DOHH2 (cell line): ENCODE measurements around the gene SPTBN1.

ENCODE experiments used
- H3F3A ChIP-seq: fragments of 200-600 bp; sonication (generic), shearing (Covaris generic); 2 replicates; pipeline ENCODE4 v1.6.0; 2016; ENCODE audit warnings: antibody characterized with exemption, mild to moderate bottlenecking; ENCODE audit not compliant: control insufficient read depth, insufficient read depth
- H3K27ac ChIP-seq: fragments of 200-600 bp; sonication (generic); 2 replicates; pipeline ENCODE4 v1.5.1; 2014; ENCODE audit warnings: low read depth, mild to moderate bottlenecking, low read length, moderate library complexity
- H3K27me3 ChIP-seq: fragments of 200-600 bp; sonication (generic); 2 replicates; pipeline ENCODE4 v1.6.1; 2014; ENCODE audit warnings: mild to moderate bottlenecking, low read length, mixed read lengths; ENCODE audit not compliant: control insufficient read depth
- H3K36me3 ChIP-seq: fragments of 200-600 bp; sonication (generic); 2 replicates; pipeline ENCODE4 v1.6.1; 2014; ENCODE audit warnings: mild to moderate bottlenecking, low read length, moderate library complexity, mixed read lengths; ENCODE audit not compliant: control insufficient read depth
- H3K4me1 ChIP-seq: fragments of 200-600 bp; sonication (generic); 2 replicates; pipeline ENCODE4 v1.6.1; 2014; ENCODE audit warnings: mild to moderate bottlenecking, low read length, mixed read lengths; ENCODE audit not compliant: control insufficient read depth
- H3K4me2 ChIP-seq: fragments of 200-600 bp; sonication (generic); 2 replicates; pipeline ENCODE4 v1.6.0; 2014; ENCODE audit warnings: mild to moderate bottlenecking, low read length, moderate library complexity
- H3K4me3 ChIP-seq: fragments of 200-600 bp; sonication (generic); 2 replicates; pipeline ENCODE4 v1.5.1; 2014; ENCODE audit warnings: mild to moderate bottlenecking, low read length, mixed read lengths
- H3K79me2 ChIP-seq: fragments of 200-600 bp; sonication (generic); 2 replicates; pipeline ENCODE4 v1.6.1; 2014; ENCODE audit warnings: mild to moderate bottlenecking, low read length, mixed read lengths; ENCODE audit not compliant: control insufficient read depth
- H3K9me2 ChIP-seq: fragments of 200-600 bp; sonication (generic); replicated peaks from 2 replicates; pipeline ENCODE4 v1.6.1; 2014; ENCODE audit warnings: mild to moderate bottlenecking, low read length, mixed read lengths; ENCODE audit not compliant: control insufficient read depth
- H3K9me3 ChIP-seq: fragments of 200-600 bp; sonication (generic); 2 replicates; pipeline ENCODE4 v1.6.1; 2014; ENCODE audit warnings: antibody characterized with exemption, low read length, mixed read lengths; ENCODE audit not compliant: control insufficient read depth, insufficient read depth
- H4K20me1 ChIP-seq: fragments of 200-600 bp; sonication (generic); 2 replicates; pipeline ENCODE4 v1.6.0; 2014; ENCODE audit warnings: low read depth, mild to moderate bottlenecking, antibody characterized with exemption, low read length, moderate library complexity; ENCODE audit not compliant: control insufficient read depth, insufficient read depth
- CTCF ChIP-seq: fragments of 200-600 bp; sonication (generic); IDR thresholded peaks from one replicate; pipeline ENCODE4 v1.5.1; 2014; ENCODE audit warnings: antibody characterized with exemption, mild to moderate bottlenecking, low read depth, low read length; ENCODE audit not compliant: poor library complexity, severe bottlenecking
- EZH2phosphoT487 ChIP-seq: fragments of 200-600 bp; sonication (generic); IDR thresholded peaks from 2 replicates; pipeline ENCODE4 v1.6.1; 2017; ENCODE audit warnings: borderline replicate concordance, mild to moderate bottlenecking, antibody characterized with exemption, low read length, moderate library complexity, mixed read lengths

The SPTBN1 gene

GRCh38 chr2:54589340-54590215, 133.5 kb downstream of the SPTBN1 start:
- Histone ChIP-seq H3K79me2 (no peaks in the 10 kb centered on the region), H3K36me3 (no peaks in the 10 kb centered on the region), H3K4me1 (peaks cover 24% of the 10 kb centered on the region), H3K27ac (peak overlapping the region; percentile 19; the same call in 1 of the 2 replicates), H3K9me2 (no peaks in the 10 kb centered on the region), H3K4me3 (peak overlapping the region; percentile 44), H3K9me3 (no peaks in the 10 kb centered on the region), H3K27me3 (0 out of 2 replicates have a peak, but pooled peaks cover 3% of the 10 kb centered on the region), H3K4me2 (peak overlapping the region; percentile 69), H4K20me1 (no peaks in the 10 kb centered on the region), H3F3A (no peaks in the 10 kb centered on the region)
- TF ChIP-seq EZH2phosphoT487: no peak
- TF ChIP-seq CTCF: no peak

DNA sequence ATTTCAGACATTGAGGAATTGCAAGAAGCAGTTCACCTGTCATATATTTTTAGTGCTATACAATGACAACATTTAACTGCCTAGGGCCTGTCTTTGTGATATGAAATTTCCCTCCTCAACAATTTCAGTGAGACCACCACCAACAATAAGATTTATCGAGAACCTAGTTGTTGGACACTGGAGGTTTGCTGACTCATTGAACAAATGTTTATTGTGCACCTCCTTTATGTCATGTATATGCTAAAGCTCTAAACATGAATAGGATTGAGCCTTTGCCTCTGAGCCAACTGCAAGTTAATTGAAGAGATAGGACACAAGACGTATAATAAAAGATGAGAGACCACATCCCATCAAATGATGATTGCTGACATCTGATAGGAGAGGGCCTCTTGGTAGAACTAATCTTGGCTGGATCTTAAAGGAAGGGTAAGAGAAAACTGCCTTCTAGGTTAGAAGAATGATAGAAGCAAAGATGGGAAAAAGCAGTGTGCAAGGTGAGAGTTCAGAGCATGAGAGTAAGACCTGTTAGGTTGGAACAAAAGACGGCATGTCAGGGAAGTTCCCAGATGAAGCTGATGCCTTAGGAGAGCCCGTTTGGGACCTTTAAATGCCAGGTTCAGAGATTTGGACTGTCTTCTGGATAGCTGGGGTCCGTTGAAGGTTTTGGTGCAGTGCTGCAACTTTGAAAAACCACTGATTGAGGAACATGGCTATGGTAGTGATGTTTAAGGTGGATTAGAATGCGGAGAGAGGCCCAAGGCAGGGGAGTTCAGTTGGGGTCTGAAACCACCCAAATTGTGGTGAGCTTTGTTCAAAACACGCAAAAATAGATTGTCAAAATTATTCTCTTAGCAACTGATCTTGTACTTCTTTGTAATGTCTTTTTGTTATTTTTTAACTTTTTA, 134.3 kb downstream of the SPTBN1 start:
- H3F3A ChIP-seq: no peaks in the 10 kb centered on the region
- no peak overlapping the region for H3K27ac ChIP-seq
- no peak overlapping the region for H3K4me3 ChIP-seq
- peaks cover 31% of the 10 kb centered on the region for H3K4me1 ChIP-seq
- H3K4me2 ChIP-seq: 0 out of 2 replicates have a peak overlapping the region, but pooled peaks have one; percentile 69
- no peaks in the 10 kb centered on the region for H4K20me1 ChIP-seq
- no peak for TF ChIP-seq CTCF
- TF ChIP-seq EZH2phosphoT487: no peak
- no peaks in the 10 kb centered on the region for H3K27me3 ChIP-seq
- H3K9me2 ChIP-seq: no peaks in the 10 kb centered on the region
- no peaks in the 10 kb centered on the region for H3K36me3 ChIP-seq
- H3K9me3 ChIP-seq: no peaks in the 10 kb centered on the region
- H3K79me2 ChIP-seq: no peaks in the 10 kb centered on the region

GRCh38 chr2:54591551-54591950, 135.4 kb downstream of the SPTBN1 start:
- Histone ChIP-seq H3K4me3 (no peak overlapping the region), H3K4me2 (no peak overlapping the region), H3K27me3 (no peaks in the 10 kb centered on the region), H3K9me3 (no peaks in the 10 kb centered on the region), H3K27ac (no peak overlapping the region), H3K9me2 (no peaks in the 10 kb centered on the region), H3F3A (no peaks in the 10 kb centered on the region), H3K79me2 (no peaks in the 10 kb centered on the region), H4K20me1 (no peaks in the 10 kb centered on the region), H3K36me3 (no peaks in the 10 kb centered on the region), H3K4me1 (peaks cover 37% of the 10 kb centered on the region)
- no peak for TF ChIP-seq CTCF
